ENCODE data around the gene MYOM3. TPM values are rescaled to one million over a fixed set of nuclear protein-coding genes. Genes with fewer than 3 reads are reported as not detected.

Gene MYOM3
- total RNA-seq = 0.11 to 0.29 TPM (median 0.13 TPM) in 3 replicates

DNA sequence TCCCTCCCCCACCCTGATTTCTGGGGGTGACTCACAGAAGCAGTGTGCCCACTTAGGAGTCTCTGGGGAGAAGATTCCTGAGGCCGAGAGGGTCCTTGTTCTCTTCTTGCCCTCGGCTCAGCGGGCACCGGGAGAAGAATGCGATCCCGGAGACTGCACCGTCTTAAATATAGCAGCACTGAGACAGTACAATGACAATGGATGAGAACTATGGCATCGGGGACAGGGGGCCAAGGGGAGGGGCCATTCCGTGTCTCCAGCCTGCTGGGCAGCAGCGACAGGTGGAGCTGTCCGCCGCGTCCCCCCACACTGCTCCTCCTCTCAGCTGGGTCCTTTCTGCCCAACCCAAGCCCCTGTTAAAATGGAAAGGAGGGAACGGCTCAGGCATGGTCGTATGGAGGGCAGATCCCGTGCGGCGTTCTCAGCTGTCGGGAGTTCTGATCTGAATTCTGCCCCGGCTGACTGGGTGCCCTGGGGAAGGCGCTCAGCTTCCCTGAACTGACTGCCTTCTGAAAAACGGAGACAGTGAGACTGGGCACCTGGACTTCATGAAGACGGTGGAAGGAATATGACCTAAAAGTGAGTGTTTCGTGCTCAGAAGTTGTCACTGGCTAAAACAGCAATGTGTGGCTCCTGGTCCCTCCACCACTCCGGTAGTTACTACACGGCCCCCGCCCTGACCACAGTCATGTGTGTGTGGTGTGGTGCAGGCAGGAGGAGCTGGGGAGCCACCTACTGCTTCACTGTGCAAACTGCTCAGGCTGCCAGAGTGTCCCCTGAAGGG lies at the start of gene MYOM3:
MYOM3 (minus strand) TSS at position 140 of the 784 bp plus-strand sequence. CDS start 3,499 bp downstream, outside the sequence.
- TF ChIP-seq, protein P1, sequence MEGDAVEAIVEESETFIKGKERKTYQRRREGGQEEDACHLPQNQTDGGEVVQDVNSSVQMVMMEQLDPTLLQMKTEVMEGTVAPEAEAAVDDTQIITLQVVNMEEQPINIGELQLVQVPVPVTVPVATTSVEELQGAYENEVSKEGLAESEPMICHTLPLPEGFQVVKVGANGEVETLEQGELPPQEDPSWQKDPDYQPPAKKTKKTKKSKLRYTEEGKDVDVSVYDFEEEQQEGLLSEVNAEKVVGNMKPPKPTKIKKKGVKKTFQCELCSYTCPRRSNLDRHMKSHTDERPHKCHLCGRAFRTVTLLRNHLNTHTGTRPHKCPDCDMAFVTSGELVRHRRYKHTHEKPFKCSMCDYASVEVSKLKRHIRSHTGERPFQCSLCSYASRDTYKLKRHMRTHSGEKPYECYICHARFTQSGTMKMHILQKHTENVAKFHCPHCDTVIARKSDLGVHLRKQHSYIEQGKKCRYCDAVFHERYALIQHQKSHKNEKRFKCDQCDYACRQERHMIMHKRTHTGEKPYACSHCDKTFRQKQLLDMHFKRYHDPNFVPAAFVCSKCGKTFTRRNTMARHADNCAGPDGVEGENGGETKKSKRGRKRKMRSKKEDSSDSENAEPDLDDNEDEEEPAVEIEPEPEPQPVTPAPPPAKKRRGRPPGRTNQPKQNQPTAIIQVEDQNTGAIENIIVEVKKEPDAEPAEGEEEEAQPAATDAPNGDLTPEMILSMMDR (IDR thresholded peaks at IDR 0.05; ENCODE audit: unreplicated experiment) = no peak
- Mint-ChIP-seq H3K27ac (peak within 1 kb of the TSS; percentile 9), H3K27me3 (ENCODE audit: low read depth) (peaks cover 7% of the 10 kb centered on the region), H3K4me3 (peak within 1 kb of the TSS; percentile 36), H3K9me3 (no peaks in the 10 kb centered on the region), H3K36me3 (no peaks in the 10 kb centered on the region), H3K4me1 (peaks cover 12% of the 10 kb centered on the region)
- DNase-seq (ENCODE audit: low spot score in 2 of 2, unreplicated experiment in 2 of 2) = peak in 1 of 2 experiments; percentile 56

DNA sequence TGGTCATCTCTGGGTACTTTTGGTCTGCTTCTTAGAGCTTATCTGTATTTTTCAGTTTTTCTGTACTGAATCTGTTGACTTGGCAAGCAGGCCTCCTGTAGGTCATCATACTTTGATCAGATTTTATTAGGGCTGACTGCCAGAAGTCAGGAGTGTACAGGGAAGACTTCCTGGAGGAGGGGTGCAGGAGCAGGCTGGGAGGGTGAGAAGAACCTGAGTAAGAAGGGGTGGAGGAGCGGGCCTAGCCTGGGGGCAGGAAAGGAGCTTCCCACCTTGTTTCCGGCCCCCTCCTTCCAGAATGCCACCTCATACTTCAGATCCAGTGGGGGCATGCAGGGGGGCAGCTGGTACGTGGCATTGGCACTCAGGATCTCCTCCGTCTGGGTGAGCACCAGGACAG lies 49.3 kb upstream of the MYOM3 start:
- Mint-ChIP-seq H3K4me3 (no peak overlapping the region), H3K36me3 (peaks cover 38% of the 10 kb centered on the region), H3K27ac (peak overlapping the region; percentile 53), H3K4me1 (peaks cover 6% of the 10 kb centered on the region), H3K27me3 (ENCODE audit: low read depth) (no peaks in the 10 kb centered on the region), H3K9me3 (no peaks in the 10 kb centered on the region)
- DNase-seq (ENCODE audit: low spot score in 2 of 2, unreplicated experiment in 2 of 2) = no peak
- TF ChIP-seq, protein P1 (IDR thresholded peaks at IDR 0.05; ENCODE audit: unreplicated experiment) = no peak

DNA sequence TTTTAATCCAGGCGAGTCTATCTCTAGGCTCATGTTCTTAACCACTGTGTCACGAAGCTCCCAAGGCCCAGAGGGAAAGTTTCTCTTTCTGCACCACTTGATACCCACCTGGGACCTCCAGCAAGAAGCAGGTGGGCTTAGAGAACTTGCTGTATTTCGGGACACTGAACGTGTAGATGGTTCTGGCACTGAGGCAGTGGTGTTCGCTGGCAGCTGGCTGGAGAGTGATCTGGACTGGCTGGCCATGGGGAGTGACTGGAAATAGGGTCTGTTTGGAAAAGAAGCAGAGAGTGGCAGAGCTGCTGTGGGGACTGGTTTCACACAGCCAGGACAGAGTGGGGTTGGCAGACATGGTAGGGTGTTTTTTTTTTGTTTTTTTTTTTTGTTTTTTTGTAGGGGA lies 47.4 kb upstream of the MYOM3 start:
- TF ChIP-seq, protein P1 (IDR thresholded peaks at IDR 0.05; ENCODE audit: unreplicated experiment) = no peak
- no peaks in the 10 kb centered on the region for H3K9me3 Mint-ChIP-seq
- peaks cover 9% of the 10 kb centered on the region for H3K4me1 Mint-ChIP-seq
- H3K27ac Mint-ChIP-seq = no peak overlapping the region
- no peak overlapping the region for H3K4me3 Mint-ChIP-seq
- DNase-seq (ENCODE audit: low spot score in 2 of 2, unreplicated experiment in 2 of 2) = no peak
- H3K36me3 Mint-ChIP-seq = peaks cover 26% of the 10 kb centered on the region
- H3K27me3 Mint-ChIP-seq (ENCODE audit: low read depth) = no peaks in the 10 kb centered on the region

DNA sequence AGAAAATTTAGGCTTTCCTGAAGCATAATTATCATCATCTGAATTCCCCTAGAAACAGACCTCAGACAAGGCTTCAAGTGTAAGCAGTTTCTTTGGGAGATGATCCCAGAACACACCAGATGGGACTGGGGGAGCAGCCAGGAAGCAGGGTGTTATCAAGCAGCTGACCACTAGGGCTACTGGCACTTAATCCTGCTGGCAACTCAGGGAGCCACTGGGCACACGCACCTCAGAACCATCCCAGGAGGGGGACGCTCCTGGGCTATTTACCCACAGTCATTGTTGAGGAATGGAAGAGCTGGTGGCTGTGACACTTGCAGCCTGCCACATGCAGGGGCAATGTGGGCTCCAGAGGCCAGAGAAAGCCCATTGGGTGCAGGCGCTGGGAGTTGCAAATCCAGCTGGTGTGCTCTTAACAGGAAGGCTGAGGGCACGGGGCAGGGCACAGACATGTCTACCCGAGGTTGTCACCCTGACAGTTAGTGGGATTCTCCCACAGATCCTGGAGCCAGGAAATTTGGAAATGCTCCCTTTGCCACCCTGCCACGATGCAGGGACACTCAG lies 46.1 kb upstream of the MYOM3 start:
- TF ChIP-seq, protein P1 (IDR thresholded peaks at IDR 0.05; ENCODE audit: unreplicated experiment) = no peak
- Mint-ChIP-seq H3K27me3 (ENCODE audit: low read depth) (no peaks in the 10 kb centered on the region), H3K27ac (no peak overlapping the region), H3K4me1 (peaks cover 18% of the 10 kb centered on the region), H3K36me3 (peaks cover 16% of the 10 kb centered on the region), H3K9me3 (no peaks in the 10 kb centered on the region), H3K4me3 (no peak overlapping the region)
- DNase-seq (ENCODE audit: low spot score in 2 of 2, unreplicated experiment in 2 of 2) = no peak

DNA sequence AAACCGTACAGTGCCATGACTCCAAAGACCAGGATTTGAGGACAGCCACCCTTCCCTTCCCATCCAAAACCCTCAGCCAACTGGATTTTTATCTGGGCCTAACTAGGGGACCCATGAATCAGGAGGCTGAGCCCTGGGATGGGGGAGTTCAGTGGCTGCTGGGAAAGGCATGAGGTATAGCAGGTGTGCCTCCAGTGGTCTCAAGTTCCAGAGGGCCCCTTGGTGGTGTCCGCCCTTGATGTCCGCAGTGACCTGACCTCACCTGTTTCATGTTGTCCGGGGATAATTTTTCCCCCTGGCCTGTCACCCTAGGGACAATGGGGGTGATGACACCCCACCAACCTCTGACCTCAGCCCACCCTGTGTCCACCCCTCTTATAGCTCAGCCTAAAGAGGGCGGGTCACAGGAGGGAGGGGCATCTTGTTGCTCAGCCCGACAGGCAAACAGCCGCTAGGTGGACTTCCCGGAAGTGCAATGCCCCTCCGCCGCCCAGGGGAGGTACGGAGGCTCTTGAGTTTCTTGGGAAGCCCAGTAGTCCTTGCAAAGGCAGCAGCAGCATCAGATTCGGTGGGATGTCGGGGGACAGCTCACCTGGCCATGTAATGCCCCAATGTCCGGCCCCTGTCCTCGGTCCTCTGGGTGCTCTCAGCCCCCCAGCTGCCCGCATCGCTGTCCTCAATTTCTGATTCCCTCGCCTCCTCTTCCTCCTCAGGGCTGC lies 44.8 kb upstream of the MYOM3 start:
- Mint-ChIP-seq H3K4me3 (no peak overlapping the region), H3K36me3 (peaks cover 12% of the 10 kb centered on the region), H3K27me3 (ENCODE audit: low read depth) (no peaks in the 10 kb centered on the region), H3K9me3 (no peaks in the 10 kb centered on the region), H3K27ac (no peak overlapping the region), H3K4me1 (peaks cover 26% of the 10 kb centered on the region)
- TF ChIP-seq, protein P1 (IDR thresholded peaks at IDR 0.05; ENCODE audit: unreplicated experiment) = no peak
- no peak for DNase-seq (ENCODE audit: low spot score in 2 of 2, unreplicated experiment in 2 of 2)

All from mesothelial cell of epicardium (in vitro differentiated cells).